DMS 273 (cell line): ENCODE data around the gene CXXC1.
"Not testable (repeated sequence)": the region's sequence is repeated elsewhere in the genome, so short reads cannot be mapped to it uniquely, and the experiment has no call there.

Source experiments
- DNase-seq: peaks from one replicate; lab custom pipeline; 2025; ENCODE audit not compliant: unreplicated experiment; lab: John Stamatoyannopoulos, UW

Gene CXXC1

DNA sequence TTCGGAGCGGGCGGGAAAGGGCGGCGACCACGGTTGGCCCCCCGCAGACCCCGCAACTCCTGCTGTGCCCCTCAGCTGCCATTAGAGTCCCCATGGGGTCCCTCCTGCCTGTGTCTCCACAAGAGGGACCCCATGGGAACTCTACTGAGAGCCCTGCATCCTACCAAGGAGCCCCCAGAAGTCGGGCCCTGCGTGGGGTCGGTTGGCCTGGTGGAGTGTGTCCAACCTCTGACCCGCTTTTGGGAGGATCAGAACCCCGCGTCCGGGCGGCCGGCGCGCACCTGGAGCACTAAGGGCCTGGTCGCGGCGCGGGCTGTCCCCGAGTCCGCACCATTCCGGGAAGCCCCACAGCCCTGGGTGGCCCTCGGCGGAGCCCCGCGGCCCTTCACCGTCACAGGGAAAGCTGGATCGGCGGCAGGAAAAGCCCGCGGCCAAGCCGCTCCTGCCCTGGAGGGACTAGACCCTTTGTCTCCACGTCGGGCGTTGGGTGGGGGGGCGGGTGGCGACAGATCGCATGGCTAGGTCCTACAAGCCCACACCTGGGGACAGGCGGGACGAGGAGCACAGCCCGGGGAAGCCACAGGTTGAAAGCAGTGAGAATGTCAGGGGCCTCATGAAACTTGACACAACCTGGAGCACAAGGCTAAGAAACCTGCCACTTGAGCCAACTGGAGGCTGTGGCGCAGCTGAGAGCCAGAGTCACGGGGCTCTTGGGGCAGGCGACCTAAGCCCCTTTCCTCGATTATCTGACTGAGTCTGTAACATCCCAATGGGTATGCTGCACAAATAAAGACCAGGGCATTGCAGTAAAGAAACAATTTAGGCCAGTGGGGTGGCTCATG is 11.2 kb upstream of the CXXC1 start:
- DNase-seq: no peak

DNA sequence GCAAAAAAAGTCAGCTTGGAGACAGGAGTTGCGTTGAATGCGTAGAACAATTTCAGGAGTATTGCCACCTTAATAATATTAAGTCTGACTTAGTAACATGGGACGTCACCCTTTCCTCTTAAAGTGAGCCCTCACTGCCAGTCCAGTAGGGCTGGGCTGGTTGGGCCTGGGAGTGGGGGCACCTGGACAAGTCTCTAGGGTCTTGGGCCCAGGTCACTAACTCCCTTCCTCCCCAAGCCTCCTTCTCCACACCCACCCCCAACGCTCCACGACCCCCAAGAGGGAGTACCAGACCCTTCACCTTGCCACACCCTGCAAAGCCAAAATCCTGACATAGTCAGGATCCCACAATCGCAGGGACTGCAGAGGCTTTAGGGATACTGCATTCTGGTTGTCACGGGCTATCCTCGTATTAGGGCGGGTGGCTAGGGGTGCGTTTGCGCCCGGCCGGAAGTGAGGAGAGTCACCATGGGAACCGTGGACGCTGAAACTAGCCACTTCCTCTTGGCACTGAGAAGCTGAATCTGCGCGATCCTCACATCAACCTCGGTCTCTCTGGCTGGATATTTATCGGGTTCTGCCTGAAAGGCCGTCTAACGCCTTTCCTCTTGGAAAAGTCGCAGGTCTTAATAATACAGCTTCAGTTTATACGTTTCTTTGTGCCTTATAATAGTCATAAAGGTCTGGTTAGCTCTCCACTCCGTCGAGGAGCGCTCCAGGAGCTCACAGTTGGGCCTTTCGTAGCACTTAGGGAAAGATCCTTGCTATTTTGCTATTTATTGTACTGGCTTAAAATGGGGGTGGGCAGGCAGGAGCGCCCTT is 10.3 kb upstream of the CXXC1 start:
- peak; percentile 84 for DNase-seq

DNA sequence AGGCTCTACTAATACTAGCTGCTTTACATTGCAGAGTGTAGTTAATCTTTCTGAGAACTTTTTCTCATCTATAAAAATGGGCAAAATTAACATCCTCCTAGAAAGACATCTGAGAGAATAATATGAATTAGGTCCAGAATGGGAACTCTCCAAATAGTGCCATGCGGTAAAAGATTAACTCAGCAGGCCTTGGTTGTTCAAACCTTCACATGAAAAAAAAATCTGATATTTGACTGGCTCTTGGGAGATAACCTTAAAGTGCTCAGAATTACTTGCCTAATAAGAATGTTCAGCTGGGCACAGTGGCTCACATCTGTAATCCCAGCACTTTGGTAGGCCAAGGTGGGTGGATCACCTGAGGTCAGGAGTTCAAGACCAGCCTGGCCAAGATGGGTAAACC is 5.5 kb upstream of the CXXC1 start:
- DNase-seq: no peak

DNA sequence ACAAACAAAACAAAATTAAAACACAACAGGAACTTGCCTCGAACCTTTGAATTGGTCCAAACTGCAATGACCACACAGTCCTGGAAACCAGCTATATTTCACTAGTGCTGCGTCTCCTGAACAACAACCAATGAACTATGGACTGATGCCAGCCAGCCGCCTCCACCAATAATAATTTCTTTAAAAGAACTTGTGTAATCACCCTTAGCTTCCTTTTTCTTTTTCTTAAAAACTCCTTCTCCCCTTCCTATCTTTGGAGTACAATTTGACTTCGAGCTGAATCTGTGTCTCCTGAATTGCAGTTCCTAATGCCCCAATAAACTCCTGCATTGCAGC is 1.6 kb upstream of the CXXC1 start:
- DNase-seq: no peak

DNA sequence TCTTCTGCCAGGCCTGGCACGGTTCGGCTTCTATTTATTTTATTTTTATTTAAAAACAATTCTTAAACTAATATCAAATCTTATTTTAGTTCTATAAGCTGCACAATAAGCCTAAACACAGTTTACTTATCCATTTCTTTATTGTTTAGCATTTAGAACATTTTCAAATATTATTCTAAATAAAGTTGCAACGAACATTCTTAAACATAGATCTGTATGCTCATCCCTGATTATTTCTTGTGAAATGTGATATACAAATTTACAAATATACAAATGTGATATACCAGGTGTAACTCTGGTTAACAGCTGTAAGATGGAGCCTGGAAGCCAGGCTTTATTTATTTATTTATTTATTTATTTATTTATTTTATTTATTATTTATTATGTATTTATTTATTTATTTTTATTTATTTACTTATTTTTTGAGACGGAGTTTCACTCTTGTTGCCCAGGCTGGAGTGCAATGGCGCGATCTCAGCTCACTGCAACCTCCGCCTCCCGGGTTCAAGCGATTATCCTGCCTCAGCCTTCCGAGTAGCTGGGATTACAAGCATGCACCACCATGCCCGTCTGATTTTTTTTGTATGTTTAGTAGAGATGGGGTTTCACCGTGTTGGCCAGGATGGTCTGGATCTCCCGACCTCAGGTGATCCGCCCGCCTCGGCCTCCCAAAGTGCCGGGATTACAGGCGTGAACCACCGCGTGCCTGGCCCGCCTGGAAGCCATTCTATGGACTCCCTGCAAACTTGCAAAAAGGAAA is 1.0 kb upstream of the CXXC1 start:
- DNase-seq: not testable (repeated sequence)

DNA sequence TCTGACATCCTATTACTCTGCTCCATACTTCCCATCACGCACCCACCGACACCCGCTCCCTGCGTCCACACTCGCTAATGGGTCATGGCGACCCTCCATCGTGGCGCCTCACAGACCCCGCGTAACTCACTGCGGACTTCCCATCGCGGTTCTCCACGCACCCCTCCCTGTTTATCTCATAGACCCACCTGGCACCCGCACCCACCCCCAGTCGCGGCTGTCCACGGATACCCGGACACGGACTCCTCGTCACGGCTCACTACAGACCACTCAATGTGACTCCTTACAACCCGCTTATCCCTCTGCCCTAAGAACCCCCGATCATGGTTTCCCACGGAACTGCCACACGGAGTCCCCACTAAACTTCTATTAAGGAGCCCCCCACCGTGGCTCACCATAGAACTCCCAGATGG is 458 bp downstream of the CXXC1 start:
- no peak for DNase-seq

DNA sequence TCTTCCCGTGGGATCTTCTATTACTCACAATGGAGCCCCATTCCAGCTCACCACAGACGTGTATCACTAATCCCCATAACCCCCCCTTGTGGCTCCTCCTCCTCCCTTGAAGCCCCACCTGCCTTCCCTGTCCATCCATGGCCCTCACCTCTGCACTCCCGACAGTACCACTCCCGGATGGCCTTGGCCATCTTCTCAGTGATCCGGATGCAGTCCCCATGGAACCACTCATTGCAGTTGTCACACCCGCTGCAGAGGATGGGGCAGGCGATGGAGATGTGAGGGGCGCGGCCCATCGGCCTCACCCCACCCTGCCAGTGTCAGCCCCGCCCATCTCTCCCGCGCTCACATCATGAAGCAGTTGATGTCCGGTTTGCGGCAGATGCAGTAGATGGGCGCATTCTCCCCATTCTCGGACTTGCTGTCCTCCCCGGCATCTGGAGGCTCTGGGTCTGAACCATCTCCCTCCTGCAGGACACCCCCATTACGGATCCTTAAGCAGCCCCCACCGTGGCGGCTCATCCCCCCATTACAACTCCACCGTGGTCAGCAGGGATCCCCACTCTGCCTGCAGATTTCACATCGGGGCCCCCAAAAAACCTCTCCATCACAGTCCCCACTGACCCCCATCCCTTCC is 983 bp downstream of the CXXC1 start:
- peak; percentile 58 for DNase-seq

GRCh38 chr18:50285631-50286321 is 1.7 kb downstream of the CXXC1 start:
- DNase-seq: no peak

DNA sequence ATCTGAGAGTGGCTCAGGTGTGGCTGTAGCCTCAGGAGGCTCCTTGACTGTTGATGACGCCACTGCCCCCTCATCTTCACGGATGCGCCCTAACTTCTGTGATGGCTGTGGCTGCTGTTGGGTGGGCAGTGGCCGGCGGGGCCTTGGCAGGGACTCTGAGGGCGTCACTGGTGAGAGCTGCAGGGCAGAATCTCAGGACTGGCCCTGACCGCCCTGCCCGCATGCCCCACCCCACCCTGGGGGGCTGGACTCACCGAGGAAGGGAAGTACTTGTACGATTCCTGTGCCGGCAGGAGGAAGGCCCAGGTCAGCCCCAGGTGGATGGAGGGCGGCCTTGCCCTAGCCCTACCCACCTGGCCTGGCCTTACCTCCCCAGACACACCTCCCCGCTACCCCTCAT is 2.4 kb downstream of the CXXC1 start:
- DNase-seq: no peak

DNA sequence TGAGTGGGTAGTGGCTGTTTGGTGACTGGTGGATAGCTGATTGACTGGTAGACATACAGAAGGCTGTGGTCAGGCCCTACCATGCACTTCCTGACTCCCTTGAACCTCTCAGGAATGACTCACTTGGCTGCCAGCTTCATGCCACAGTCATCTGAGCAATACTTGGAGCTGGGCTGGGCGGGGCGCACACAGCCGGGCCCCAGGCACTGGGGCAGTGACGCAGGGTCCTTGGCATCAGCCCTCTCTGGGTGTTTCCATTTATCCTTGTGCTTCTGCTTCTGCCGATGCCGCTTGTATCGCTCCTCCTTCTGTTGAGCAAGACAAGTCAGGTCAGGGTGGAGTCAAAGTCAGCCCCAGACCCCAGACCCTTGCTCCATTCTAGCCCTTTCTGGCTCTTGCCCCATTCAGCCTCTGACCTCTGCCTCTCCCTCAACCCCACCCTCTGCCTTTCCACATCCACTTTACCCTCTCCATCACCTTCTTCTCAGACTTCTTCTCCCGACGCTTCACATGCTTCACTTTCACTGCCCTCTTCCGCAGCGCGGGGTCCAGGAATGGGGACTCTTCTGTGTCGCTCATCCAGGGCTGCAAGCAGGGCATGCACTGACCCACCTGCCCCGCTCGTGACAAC is 3.1 kb downstream of the CXXC1 start:
- no peak for DNase-seq

DNA sequence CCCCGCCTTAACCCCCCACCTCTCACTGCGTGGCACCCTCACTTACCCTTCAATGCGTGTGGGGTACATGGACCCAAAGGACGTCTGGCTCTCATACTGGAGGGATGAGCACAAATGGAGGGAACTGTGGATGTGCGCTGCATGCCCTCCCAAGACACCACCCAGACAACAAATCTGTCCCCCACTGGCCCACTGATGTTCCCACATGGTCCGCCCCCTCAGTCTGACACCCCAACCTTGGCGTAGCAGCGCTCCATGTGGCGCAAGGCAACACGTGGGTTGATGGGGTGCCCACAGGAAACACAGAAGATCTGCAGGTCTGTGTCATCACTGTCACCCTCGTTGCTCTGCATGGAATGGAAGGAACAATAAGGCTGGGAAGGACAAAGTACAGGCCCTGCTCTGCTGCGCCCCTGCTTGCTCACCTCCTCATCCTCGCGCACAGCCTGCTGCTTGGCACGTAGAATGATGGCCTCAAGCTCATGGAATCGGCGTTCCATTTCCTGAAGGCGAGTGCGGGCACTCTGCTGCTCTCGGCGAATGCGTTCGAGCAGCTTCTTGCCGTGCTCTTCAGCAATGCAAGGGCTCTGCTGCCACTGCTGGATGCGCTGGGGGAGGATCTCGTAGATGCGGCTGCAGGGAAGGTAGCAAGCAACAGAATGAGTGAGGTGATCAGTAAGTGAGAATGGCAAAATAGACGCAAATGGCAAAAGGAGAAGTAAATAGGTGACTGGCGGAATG is 3.9 kb downstream of the CXXC1 start:
- no peak for DNase-seq

- DNase-seq: no peak
These were observed 4.8 kb downstream of the CXXC1 start for GRCh38 chr18:50282521-50283335.

DNA sequence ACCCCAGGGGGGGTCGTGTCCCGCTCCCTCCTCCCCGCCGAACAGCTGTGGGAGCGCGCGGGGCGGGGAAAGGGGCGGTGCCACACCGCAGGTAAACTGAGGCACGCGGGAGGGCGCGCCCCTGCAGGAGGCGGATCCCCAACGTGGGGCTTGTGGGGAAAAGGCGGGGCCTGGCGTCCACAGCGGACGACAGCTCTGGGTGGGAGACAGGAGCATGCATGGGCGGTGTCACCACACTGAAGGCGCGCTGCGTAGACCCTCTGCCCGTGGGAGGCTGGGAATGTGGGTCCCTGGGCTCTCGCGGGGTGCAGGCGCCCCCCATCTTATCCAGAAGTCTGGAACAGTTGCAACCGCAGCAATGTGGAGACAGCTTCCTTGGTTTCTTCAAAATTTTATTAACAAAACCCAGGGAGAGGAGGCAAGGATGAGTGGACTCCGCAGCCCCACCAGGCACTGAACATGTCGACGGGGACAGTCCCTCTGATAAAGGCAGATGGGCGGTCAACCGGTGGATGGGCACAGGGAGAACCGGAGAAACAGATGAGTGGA is 5.4 kb downstream of the CXXC1 start:
- no peak for DNase-seq

DNA sequence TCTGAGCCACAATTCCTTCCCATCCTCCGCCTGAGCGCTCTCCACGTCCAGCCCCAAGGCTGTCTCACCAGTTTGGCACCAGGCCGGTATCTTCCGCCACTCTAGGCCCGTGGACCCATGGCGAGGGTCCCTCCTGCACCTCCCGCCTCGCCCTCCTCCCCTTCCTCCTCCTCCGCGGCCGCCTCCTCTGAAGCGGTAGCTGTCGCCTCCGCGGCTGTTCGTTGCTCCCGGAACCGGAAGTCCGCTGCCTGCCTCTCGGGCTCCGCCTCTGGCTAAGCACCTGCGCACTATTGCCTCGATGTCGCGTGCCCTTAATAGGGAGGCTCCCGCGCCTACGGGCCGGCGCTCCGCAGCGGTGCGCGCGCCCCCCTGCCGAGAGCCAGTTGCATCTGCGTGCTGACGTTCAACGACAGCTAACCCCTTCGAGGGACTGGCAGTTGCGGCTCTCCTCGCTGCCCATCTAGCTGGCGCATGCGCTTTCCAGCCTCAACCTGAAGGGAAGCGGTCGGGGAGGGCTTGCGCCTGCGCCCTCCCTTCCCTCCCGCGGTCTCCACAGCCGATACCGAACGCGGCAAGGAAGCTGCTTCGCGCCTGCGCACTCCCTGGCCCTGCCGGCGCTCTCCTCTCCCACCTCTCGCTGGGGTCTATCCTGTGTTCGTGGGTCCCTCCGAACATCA is 6.1 kb downstream of the CXXC1 start, which contains the start of gene MBD1:
Gene MBD1, minus strand, starts transcription at position 229 of the 677 bp plus-strand sequence. CDS start 1,531 bp downstream, outside the sequence.
- DNase-seq: peak; percentile 100

- no peak for DNase-seq
These were observed 6.7 kb downstream of the CXXC1 start for GRCh38 chr18:50280707-50281294.

DNA sequence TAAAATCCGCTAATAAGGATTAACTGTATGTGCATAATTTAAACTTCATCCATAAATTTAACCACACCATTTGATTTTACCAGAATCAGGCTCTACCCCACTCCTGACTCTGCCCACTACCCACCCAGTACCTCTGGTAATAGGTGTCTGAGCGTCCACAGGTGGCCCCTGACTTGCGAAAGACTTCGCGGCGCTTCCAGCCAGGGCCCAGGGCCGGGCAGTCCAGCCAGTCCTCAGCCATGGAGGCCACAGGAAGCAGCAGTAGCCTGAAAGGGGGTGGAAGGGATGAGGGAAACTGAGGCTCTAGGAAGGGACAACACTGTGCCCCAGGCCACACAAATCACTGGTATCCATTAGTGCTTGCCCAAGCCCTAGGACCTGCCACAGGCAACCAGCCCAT is 7.7 kb downstream of the CXXC1 start:
- no peak for DNase-seq

DNA sequence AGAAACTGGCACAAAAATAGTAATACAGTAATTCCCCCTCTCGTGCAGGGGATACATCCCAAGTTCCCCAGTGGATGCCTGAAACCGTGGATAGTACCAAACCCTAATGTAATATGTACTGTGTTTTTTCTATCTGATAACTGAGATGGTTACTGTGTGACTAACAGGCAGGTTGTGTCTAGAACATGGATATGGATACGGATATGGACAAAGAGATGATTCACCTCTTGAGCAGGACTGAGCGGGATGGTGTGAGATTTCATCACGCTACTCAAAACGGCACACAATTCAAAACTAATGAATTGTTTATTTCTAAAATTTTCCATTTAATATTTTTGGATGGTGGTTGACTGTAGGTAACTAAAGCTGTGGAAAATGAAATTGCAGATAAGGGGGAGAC is 9.6 kb downstream of the CXXC1 start:
- DNase-seq: no peak
